ENCODE measurements around the gene KCTD15. TPM values are rescaled to one million over a fixed set of nuclear protein-coding genes. Genes with fewer than 3 reads are reported as not detected.
A peak's percentile ranks its signal among the peaks of the same experiment; 100 is the strongest.

The KCTD15 gene
- total RNA-seq, 2 experiments from 2014 or later, result 21.3 to 29.2 TPM

DNA sequence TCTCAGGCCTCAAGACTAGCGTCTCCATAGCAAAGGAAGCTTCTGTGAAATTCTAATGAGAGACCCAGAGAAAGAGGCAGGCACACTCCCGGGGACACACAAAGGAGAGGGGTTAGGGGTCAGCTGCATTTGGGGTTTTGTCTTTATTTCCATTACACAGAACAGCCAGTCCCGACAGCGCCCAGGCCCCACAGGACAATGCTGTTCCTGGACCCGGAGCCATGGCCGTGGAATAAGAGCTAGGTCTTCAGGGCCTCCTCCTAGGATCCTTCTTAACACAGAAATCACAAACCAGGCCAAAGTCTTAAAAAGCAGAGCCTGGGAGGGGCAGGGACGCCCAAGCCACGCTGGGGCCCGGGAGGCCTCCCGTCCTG, 22.8 kb downstream of the KCTD15 start:
- TF ChIP-seq EZH2phosphoT487 (IDR thresholded peaks at IDR 0.05; ENCODE audit: borderline replicate concordance, low read depth, low read length), result no peak
- TF ChIP-seq, protein P1, sequence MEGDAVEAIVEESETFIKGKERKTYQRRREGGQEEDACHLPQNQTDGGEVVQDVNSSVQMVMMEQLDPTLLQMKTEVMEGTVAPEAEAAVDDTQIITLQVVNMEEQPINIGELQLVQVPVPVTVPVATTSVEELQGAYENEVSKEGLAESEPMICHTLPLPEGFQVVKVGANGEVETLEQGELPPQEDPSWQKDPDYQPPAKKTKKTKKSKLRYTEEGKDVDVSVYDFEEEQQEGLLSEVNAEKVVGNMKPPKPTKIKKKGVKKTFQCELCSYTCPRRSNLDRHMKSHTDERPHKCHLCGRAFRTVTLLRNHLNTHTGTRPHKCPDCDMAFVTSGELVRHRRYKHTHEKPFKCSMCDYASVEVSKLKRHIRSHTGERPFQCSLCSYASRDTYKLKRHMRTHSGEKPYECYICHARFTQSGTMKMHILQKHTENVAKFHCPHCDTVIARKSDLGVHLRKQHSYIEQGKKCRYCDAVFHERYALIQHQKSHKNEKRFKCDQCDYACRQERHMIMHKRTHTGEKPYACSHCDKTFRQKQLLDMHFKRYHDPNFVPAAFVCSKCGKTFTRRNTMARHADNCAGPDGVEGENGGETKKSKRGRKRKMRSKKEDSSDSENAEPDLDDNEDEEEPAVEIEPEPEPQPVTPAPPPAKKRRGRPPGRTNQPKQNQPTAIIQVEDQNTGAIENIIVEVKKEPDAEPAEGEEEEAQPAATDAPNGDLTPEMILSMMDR (conservative IDR thresholded peaks at IDR 0.05; ENCODE audit: low read length), result no peak
- Histone ChIP-seq H3K4me3 (ENCODE audit: low read depth, low read length, poor library complexity, severe bottlenecking) (peak overlapping the region; percentile 44), H3K79me2 (ENCODE audit: insufficient read depth, low read depth, low read length) (no peaks in the 10 kb centered on the region), H3K4me1 (ENCODE audit: insufficient read depth, low read length, poor library complexity, severe bottlenecking) (peaks cover 17% of the 10 kb centered on the region), H3K4me2 (ENCODE audit: low read length) (peak overlapping the region; percentile 52), H3K9me2 (ENCODE audit: insufficient read depth, low read length) (no peaks in the 10 kb centered on the region), H4K20me1 (ENCODE audit: insufficient read depth, low read length) (no peaks in the 10 kb centered on the region), H3K27ac (ENCODE audit: low read depth, low read length, poor library complexity, severe bottlenecking) (no peak overlapping the region), H3K36me3 (ENCODE audit: insufficient read depth, low read length) (no peaks in the 10 kb centered on the region), H3K9me3 (ENCODE audit: low read length) (no peaks in the 10 kb centered on the region), H2AFZ (ENCODE audit: low read length) (peak overlapping the region; percentile 82; the same call in 1 of the 2 replicates)
- no peak for DNase-seq (ENCODE audit: low spot score)
- intact Hi-C loops (cut with micrococcal nuclease; ENCODE audit: unreplicated experiment), result no loop called here
- CTCF ChIA-PET (ENCODE audit: unreplicated experiment), result no interaction called here
- BruUV-seq (replicated peaks), result no TSS peak
- POLR2A ChIA-PET, result interaction anchor here (0.7 to 1.4 kb wide), 2 partner anchors 21 to 23 kb away, joined by 3 to 4 read pairs; partner anchors contain the start of gene KCTD15

DNA sequence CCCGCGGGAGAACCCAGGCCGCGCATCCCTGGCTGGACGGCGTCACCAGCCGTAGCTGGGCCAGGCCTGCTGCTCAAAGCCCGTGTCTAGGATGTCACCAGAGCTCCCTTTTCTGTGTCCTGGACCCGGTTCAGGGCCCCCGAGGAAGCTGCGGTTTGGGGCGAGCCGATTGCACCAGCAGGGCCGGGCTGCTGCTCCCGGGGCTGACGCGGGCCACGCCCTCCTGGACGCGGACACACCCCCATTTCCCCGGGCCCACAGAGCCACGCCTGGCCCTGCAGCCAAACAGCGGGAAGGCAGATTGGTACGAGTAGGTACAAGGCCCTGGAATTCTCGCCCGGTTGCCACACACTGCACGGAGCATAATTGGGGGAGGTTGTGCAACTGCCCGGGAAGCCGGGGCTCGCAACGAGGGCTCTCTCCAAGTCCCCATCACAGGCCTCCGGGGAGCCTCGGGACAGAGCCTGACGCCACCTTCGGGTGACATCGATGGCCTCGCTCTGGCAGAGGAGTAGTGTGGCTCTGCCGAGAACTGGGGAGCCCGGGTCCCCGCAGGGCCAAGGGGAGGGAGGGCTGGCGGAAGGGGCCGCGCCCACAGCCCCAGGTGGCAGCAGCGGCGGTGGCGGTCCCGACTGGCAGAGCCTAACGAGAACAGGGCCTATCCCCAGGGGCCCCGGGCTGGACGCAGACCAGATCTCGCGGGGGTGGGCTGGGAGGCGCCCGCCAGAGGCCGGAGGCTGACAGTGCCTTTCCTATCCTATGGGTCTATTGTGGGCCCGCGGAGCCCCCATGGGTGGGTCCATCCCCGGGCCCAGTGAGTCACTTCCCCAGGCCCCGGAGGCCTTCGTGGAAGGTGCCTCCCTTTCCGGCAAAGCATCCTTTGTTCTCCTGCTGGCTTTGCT, 23.5 kb downstream of the KCTD15 start:
- CTCF ChIA-PET (ENCODE audit: unreplicated experiment), result no interaction called here
- H3K4me3 ChIP-seq (ENCODE audit: low read depth, low read length, poor library complexity, severe bottlenecking), result peak overlapping the region; percentile 44

More for the DNA sequence above, 23.5 kb downstream of the KCTD15 start:
- Histone ChIP-seq H4K20me1 (ENCODE audit: insufficient read depth, low read length) (no peaks in the 10 kb centered on the region), H3K27ac (ENCODE audit: low read depth, low read length, poor library complexity, severe bottlenecking) (no peak overlapping the region), H2AFZ (ENCODE audit: low read length) (peak overlapping the region; percentile 82), H3K79me2 (ENCODE audit: insufficient read depth, low read depth, low read length) (no peaks in the 10 kb centered on the region), H3K9me3 (ENCODE audit: low read length) (no peaks in the 10 kb centered on the region), H3K9me2 (ENCODE audit: insufficient read depth, low read length) (no peaks in the 10 kb centered on the region), H3K36me3 (ENCODE audit: insufficient read depth, low read length) (no peaks in the 10 kb centered on the region), H3K4me2 (ENCODE audit: low read length) (peak overlapping the region; percentile 52), H3K4me1 (ENCODE audit: insufficient read depth, low read length, poor library complexity, severe bottlenecking) (peaks cover 17% of the 10 kb centered on the region)
- POLR2A ChIA-PET, result interaction anchor here (0.7 to 1.4 kb wide), 2 partner anchors 20 to 23 kb away, joined by 3 to 4 read pairs; partner anchors contain the start of gene KCTD15
- no TSS peak for BruUV-seq (replicated peaks)
- peak; percentile 54 for DNase-seq (ENCODE audit: low spot score)
- intact Hi-C loops (cut with micrococcal nuclease; ENCODE audit: unreplicated experiment), result no loop called here
- TF ChIP-seq EZH2phosphoT487 (IDR thresholded peaks at IDR 0.05; ENCODE audit: borderline replicate concordance, low read depth, low read length), result no peak
- TF ChIP-seq, protein P1 (conservative IDR thresholded peaks at IDR 0.05; ENCODE audit: low read length), result no peak
